GM23248 (cell line): Measurements from ENCODE around the gene CD3D.

Experiments used
- EZH2 ChIP-seq: fragments of 200-600 bp; sonication (generic); IDR thresholded peaks from 2 replicates; pipeline ENCODE4 v1.6.1; 2018; ENCODE audit warnings: antibody characterized with exemption, mild to moderate bottlenecking; ENCODE audit not compliant: insufficient read depth, poor library complexity, severe bottlenecking
- EZH2phosphoT487 ChIP-seq: fragments of 200-600 bp; sonication (generic); IDR thresholded peaks from 2 replicates; pipeline ENCODE4 v1.6.1; 2018; ENCODE audit warnings: antibody characterized with exemption, moderate library complexity, mild to moderate bottlenecking, low read depth; ENCODE audit not compliant: insufficient read depth

DNA sequence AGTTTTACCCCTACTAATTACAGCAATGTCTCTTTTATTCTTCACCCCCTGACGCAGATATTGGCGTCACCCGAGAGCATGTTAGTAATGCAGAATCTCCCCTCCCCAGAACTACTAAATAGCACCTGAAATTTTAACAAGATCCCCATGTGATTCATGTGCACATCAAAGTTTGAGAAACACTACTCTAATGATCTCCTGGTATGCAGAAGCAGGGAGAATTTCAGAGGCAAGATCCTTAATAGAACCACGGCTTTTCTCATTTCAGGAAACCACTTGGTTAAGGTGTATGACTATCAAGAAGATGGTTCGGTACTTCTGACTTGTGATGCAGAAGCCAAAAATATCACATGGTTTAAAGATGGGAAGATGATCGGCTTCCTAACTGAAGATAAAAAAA, 7.0 kb upstream of the CD3D start:
- TF ChIP-seq EZH2, result no peak
- TF ChIP-seq EZH2phosphoT487, result no peak
